DND-41 (cell line): ENCODE measurements around the gene MORN1.

Source experiments
- ATAC-seq: fragments of 200-7000 bp; cut with Tn5 transposase; 3 replicates; pipeline ENCODE4 v1.9.1; 2021; ENCODE audit warnings: low read depth; ENCODE audit not compliant: insufficient read depth
- DNase-seq: peaks from one replicate; pipeline ENCODE4 v3.0.0-alpha.2; 2020
- H2AFZ ChIP-seq: 2 replicates; pipeline ENCODE4 v1.6.0; 2012; ENCODE audit warnings: low read depth, low read length
- H3K27ac ChIP-seq: 2 replicates; pipeline ENCODE4 v1.5.1; 2012; ENCODE audit warnings: low read length, inconsistent platforms
- H3K27me3 ChIP-seq: fragments of 200-600 bp; sonication (generic); 2 replicates; pipeline ENCODE4 v1.6.0; 2012; ENCODE audit warnings: low read length, mild to moderate bottlenecking, inconsistent platforms; ENCODE audit not compliant: insufficient read depth, poor library complexity
- H3K36me3 ChIP-seq: 2 replicates; pipeline ENCODE4 v1.5.1; 2012; ENCODE audit warnings: low read length, inconsistent platforms; ENCODE audit not compliant: insufficient read depth
- H3K4me1 ChIP-seq: 2 replicates; pipeline ENCODE4 v1.5.1; 2012; ENCODE audit warnings: mild to moderate bottlenecking, low read length; ENCODE audit not compliant: insufficient read depth
- H3K4me2 ChIP-seq: 2 replicates; pipeline ENCODE4 v1.6.0; 2012; ENCODE audit warnings: mild to moderate bottlenecking, moderate library complexity, low read length, inconsistent platforms; ENCODE audit not compliant: insufficient read depth
- H3K4me3 ChIP-seq, 2 experiments: fragments of 200-600 bp in 1 of 2; shearing (Covaris generic) in 1 of 2; 2 replicates each; pipeline ENCODE4 v1.5.1; 2012 to 2016; ENCODE audit warnings: inconsistent platforms in 2 of 2, low read length in 2 of 2, mild to moderate bottlenecking in 2 of 2, low read depth in 1 of 2, moderate library complexity in 1 of 2
- H3K79me2 ChIP-seq: 2 replicates; pipeline ENCODE4 v1.6.0; 2012; ENCODE audit warnings: low read length, inconsistent platforms; ENCODE audit not compliant: insufficient read depth
- H3K9ac ChIP-seq: 2 replicates; pipeline ENCODE4 v1.6.0; 2012; ENCODE audit warnings: low read depth, mild to moderate bottlenecking, inconsistent platforms, low read length, moderate library complexity
- H3K9me3 ChIP-seq: 2 replicates; pipeline ENCODE4 v1.5.1; 2012; ENCODE audit warnings: low read length, moderate library complexity, mild to moderate bottlenecking, inconsistent platforms; ENCODE audit not compliant: insufficient read depth, severe bottlenecking
- H4K20me1 ChIP-seq: 2 replicates; pipeline ENCODE4 v1.6.0; 2012; ENCODE audit warnings: low read length; ENCODE audit not compliant: insufficient read depth
- CTCF ChIP-seq: IDR thresholded peaks from 2 replicates; pipeline ENCODE4 v1.5.1; 2012; ENCODE audit warnings: borderline replicate concordance, low read length, moderate library complexity, mild to moderate bottlenecking; ENCODE audit not compliant: poor library complexity, severe bottlenecking; ENCODE audit errors: extremely low read depth
- EZH2 ChIP-seq: IDR thresholded peaks from 3 replicates; pipeline ENCODE4 v1.6.1; 2012; ENCODE audit warnings: borderline replicate concordance, low read depth, mild to moderate bottlenecking, moderate library complexity, low read length, inconsistent platforms; ENCODE audit not compliant: severe bottlenecking

Gene MORN1

GRCh38 chr1:2307064-2307605 is 84.2 kb downstream of the MORN1 start:
- Histone ChIP-seq H3K4me1 (0 out of 2 replicates have a peak, but pooled peaks cover 2% of the 10 kb centered on the region), H3K27me3 (no peaks in the 10 kb centered on the region), H3K36me3 (peaks cover 59% of the 10 kb centered on the region), H3K4me2 (no peak overlapping the region), H3K9me3 (no peaks in the 10 kb centered on the region), H3K79me2 (peaks cover 7% of the 10 kb centered on the region), H3K9ac (no peak overlapping the region), H3K27ac (no peak overlapping the region), H3K4me3 (no peak overlapping the region), H4K20me1 (peaks cover 55% of the 10 kb centered on the region), H2AFZ (no peak overlapping the region)
- no peak for DNase-seq
- TF ChIP-seq EZH2 (no peak), CTCF (no peak)
- ATAC-seq: no peak

- H3K27me3 ChIP-seq: no peaks in the 10 kb centered on the region
- H3K79me2 ChIP-seq: peaks cover 14% of the 10 kb centered on the region
- ATAC-seq (no peak), DNase-seq (no peak)
- no peak overlapping the region for H3K4me2 ChIP-seq
- peaks cover 59% of the 10 kb centered on the region for H3K36me3 ChIP-seq
- peaks cover 59% of the 10 kb centered on the region for H4K20me1 ChIP-seq
- TF ChIP-seq EZH2: no peak
- TF ChIP-seq CTCF: no peak
- no peak overlapping the region for H2AFZ ChIP-seq
- H3K9me3 ChIP-seq: no peaks in the 10 kb centered on the region
- H3K4me1 ChIP-seq: peaks cover 10% of the 10 kb centered on the region
- H3K27ac ChIP-seq: no peak overlapping the region
- no peak overlapping the region for H3K4me3 ChIP-seq
- H3K9ac ChIP-seq: no peak overlapping the region
Measured at GRCh38 chr1:2306151-2306978, 85.0 kb downstream of the MORN1 start.

DNA sequence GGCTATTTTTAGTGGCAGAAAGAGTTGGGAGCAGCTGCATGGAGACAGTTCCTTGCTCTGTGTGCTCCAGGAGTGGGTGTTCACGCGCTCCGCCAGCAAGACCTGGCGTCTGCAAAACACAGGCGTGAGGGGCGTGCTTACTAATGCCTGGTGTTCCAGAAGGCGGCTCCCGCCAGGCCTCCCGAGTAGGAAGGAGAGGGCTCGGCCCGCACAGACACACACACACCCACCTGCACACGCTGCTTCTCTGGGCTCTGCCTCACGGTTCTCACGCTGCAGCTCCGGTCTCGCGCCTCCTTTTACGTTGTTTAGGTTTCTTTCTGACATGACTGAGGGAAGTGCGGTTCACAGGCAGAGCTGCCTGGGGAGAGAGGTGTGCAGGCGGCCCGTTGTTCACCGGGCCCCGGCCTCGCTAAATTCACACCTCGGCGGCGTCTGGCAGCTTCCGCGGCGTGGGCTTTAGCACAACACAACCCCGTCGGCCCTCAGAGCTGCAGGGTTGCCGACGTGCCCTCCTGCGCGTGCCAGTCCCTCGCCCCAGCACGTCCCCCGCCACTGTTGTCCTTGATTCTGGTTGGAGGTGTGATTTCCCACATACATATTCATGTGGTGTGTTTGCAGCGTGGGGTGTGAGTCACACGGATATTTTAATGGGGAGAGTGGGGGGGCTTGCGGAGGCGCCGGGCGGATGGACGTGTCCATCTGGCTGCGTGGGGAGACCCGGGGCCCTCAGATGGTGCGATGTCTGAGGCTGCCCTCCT is 86.3 kb downstream of the MORN1 start:
- Histone ChIP-seq H3K4me2 (no peak overlapping the region), H4K20me1 (peaks cover 64% of the 10 kb centered on the region), H3K79me2 (peaks cover 15% of the 10 kb centered on the region), H3K9ac (no peak overlapping the region), H3K4me1 (peaks cover 22% of the 10 kb centered on the region), H3K4me3 (no peak overlapping the region), H2AFZ (no peak overlapping the region), H3K27me3 (no peaks in the 10 kb centered on the region), H3K27ac (no peak overlapping the region), H3K36me3 (peaks cover 59% of the 10 kb centered on the region), H3K9me3 (no peaks in the 10 kb centered on the region)
- DNase-seq (no peak), ATAC-seq (no peak)
- TF ChIP-seq CTCF: no peak
- no peak for TF ChIP-seq EZH2
